ENCODE data around the gene FAT4. TPM values are rescaled to one million over a fixed set of nuclear protein-coding genes. Genes with fewer than 3 reads are reported as not detected.
A peak's percentile ranks its signal among the peaks of the same experiment; 100 is the strongest.

Gene FAT4
- total RNA-seq, 6 donors from 2014 or later, result 11.3 to 26.9 (median 16.1) TPM

DNA sequence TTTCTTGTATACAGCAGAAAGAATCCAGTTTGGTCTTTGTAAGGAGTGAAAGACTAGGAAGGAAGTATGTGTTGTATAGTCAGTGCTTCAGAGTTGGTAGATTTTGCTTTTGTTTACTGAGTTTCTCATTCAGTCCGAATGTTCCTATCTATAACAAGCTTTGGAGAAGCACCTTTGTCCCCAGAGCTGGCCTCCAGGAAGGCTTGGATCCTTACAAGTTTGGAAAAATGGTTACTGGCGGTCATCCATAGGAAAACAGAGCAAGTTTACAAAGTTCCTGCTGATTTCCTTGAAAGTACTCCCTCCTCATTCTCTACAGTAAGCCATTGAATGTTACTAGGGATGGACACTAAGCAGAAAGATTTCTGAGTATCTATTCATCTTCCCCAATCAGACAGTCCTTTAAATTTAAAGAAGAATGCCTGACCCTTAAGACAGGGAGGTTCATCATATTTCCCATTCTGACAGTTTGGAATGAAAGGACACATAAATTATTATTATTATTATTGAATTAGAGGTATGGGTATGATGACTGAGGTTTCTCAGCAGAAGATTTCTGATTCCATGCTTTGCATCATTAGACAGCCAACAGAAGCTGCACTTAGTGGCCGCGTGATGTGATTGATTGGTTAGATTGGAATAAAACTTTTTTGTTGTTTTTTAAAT, 35.8 kb downstream of the FAT4 start:
- DNase-seq, result no peak
- WGBS, 2 donors, result 76 to 79% methylated on average over 4 of the region's 4 CpGs
- no peak for ATAC-seq (ENCODE audit: low FRiP score in 2 of 2)
- no peaks in the 10 kb centered on the region for H3K4me1 ChIP-seq
- no peaks in the 10 kb centered on the region for H3K9me3 ChIP-seq
- H3K4me3 ChIP-seq, result no peak overlapping the region
- no peak for TF ChIP-seq POLR2A (IDR thresholded peaks at IDR 0.05)
- no peak for TF ChIP-seq EP300 (IDR thresholded peaks at IDR 0.05)
- H3K36me3 ChIP-seq, result no peaks in the 10 kb centered on the region
- H3K27ac ChIP-seq, result peak overlapping the region in 1 of 4 donors; percentile 17
- no peaks in the 10 kb centered on the region for H3K27me3 ChIP-seq

DNA sequence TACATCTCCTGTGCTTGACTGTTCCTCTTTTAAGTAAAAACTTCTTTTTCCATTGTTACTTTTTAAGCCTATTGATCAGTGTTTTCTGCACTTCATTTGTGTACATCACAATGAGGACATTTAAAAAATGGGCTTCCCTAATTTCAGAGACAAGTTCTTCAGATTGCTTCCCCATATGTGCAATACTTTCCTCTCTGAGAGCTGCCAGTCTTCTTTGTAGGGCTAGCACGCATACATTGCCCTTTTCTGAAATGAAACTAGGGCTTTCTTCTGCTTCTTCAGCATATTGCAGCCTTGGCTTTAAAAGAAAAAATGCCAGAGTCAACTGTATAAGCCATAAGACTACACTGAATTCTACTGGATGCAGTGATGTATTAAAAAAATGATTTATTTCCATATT, 37.8 kb downstream of the FAT4 start:
- Histone ChIP-seq H3K4me3 (no peak overlapping the region), H3K27ac (no peak overlapping the region), H3K4me1 (no peaks in the 10 kb centered on the region), H3K36me3 (no peaks in the 10 kb centered on the region), H3K9me3 (no peaks in the 10 kb centered on the region), H3K27me3 (no peaks in the 10 kb centered on the region)
- WGBS, 2 donors, result 78 to 92% methylated on average over 1 of the region's 1 CpG
- ATAC-seq (ENCODE audit: low FRiP score in 2 of 2) (no peak), DNase-seq (no peak)
- TF ChIP-seq POLR2A (IDR thresholded peaks at IDR 0.05) (no peak), EP300 (IDR thresholded peaks at IDR 0.05) (no peak), POLR2AphosphoS5 (IDR thresholded peaks at IDR 0.05) (no peak)
- TF ChIP-seq, protein P1, sequence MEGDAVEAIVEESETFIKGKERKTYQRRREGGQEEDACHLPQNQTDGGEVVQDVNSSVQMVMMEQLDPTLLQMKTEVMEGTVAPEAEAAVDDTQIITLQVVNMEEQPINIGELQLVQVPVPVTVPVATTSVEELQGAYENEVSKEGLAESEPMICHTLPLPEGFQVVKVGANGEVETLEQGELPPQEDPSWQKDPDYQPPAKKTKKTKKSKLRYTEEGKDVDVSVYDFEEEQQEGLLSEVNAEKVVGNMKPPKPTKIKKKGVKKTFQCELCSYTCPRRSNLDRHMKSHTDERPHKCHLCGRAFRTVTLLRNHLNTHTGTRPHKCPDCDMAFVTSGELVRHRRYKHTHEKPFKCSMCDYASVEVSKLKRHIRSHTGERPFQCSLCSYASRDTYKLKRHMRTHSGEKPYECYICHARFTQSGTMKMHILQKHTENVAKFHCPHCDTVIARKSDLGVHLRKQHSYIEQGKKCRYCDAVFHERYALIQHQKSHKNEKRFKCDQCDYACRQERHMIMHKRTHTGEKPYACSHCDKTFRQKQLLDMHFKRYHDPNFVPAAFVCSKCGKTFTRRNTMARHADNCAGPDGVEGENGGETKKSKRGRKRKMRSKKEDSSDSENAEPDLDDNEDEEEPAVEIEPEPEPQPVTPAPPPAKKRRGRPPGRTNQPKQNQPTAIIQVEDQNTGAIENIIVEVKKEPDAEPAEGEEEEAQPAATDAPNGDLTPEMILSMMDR (IDR thresholded peaks at IDR 0.05), result no peak

DNA sequence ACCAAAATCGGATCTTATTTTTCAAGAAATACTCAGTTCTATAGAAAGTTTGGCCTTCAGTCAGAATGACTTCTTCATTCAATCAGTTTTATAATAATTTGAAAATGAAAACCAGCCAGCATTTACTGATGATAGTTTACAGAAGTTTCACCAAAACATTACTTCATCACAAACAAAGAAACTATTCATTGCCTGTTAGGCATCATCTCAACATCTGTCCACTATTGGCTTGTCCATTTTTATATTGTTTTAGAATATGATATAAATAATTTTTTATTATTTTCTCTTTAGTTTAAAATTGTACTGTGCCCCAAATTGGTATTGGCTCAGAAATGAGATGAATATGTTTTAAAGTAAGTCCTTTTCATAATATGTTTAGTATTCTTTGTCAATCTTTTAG, 38.4 kb downstream of the FAT4 start:
- 83 to 89% methylated on average over 1 of the region's 1 CpG for WGBS, 2 donors
- H3K36me3 ChIP-seq, result no peaks in the 10 kb centered on the region
- no peak for DNase-seq
- no peak for TF ChIP-seq POLR2A (IDR thresholded peaks at IDR 0.05)
- no peak for TF ChIP-seq EP300 (IDR thresholded peaks at IDR 0.05)
- TF ChIP-seq, protein P1 (IDR thresholded peaks at IDR 0.05), result no peak
- no peak for TF ChIP-seq POLR2AphosphoS5 (IDR thresholded peaks at IDR 0.05)
- no peaks in the 10 kb centered on the region for H3K9me3 ChIP-seq
- no peak overlapping the region for H3K4me3 ChIP-seq
- no peak overlapping the region for H3K27ac ChIP-seq
- H3K4me1 ChIP-seq, result no peaks in the 10 kb centered on the region
- H3K27me3 ChIP-seq, result no peaks in the 10 kb centered on the region
- ATAC-seq (ENCODE audit: low FRiP score in 2 of 2), result no peak

DNA sequence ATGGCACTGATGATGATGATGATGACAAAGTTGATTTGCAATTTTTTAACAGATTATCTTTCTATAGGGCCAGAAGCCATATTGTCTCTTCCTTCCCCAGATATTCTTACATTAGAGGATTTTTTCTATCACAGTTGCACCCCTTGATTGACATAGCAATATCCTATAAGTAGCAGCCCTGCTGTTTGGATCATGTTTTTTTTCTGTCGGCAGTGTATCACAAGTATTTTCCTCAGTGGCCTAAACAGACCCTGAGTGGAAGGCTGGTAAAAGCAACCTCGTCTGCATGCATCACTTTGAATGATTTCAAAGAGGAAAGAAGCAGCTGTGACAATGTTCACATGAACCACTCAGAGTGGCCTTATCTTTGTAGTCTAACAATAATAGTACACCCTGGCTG, 41.0 kb downstream of the FAT4 start:
- DNase-seq, result no peak
- no peaks in the 10 kb centered on the region for H3K27me3 ChIP-seq
- H3K9me3 ChIP-seq, result no peaks in the 10 kb centered on the region
- H3K4me1 ChIP-seq, result no peaks in the 10 kb centered on the region
- no peak overlapping the region for H3K4me3 ChIP-seq
- H3K27ac ChIP-seq, result no peak overlapping the region
- ATAC-seq (ENCODE audit: low FRiP score in 2 of 2), result no peak
- TF ChIP-seq POLR2AphosphoS5 (IDR thresholded peaks at IDR 0.05) (no peak), EP300 (IDR thresholded peaks at IDR 0.05) (no peak), POLR2A (IDR thresholded peaks at IDR 0.05) (no peak)
- TF ChIP-seq, protein P1 (IDR thresholded peaks at IDR 0.05), result no peak
- 82 to 89% methylated on average over 2 of the region's 2 CpGs for WGBS, 2 donors
- H3K36me3 ChIP-seq, result no peaks in the 10 kb centered on the region

DNA sequence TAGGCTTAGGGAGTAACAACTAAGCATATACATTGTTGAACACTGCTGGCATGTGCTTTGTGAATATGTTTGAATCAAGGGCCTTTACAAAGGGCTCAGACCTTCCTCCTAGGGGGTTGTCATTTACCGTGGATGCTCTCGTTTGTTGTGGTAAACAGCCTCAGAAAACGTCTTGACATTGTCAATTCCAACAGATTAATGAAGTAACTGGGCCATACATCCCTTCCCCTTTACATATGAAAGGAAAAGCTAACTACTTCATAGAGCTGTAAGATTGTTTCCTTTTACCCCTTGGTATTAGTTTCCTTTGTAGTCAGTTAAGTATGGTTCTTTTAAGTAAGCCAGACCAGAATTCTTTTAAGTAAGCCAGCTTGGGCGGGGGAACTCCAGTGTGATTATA, 42.9 kb downstream of the FAT4 start:
- Histone ChIP-seq H3K36me3 (no peaks in the 10 kb centered on the region), H3K27ac (no peak overlapping the region), H3K27me3 (no peaks in the 10 kb centered on the region), H3K4me1 (no peaks in the 10 kb centered on the region), H3K4me3 (no peak overlapping the region), H3K9me3 (no peaks in the 10 kb centered on the region)
- no peak for DNase-seq
- WGBS, 2 donors, result 63 to 73% methylated on average over 4 of the region's 4 CpGs
- ATAC-seq (ENCODE audit: low FRiP score in 2 of 2), result no peak
- TF ChIP-seq, protein P1 (IDR thresholded peaks at IDR 0.05), result no peak
- TF ChIP-seq EP300 (IDR thresholded peaks at IDR 0.05) (no peak), POLR2AphosphoS5 (IDR thresholded peaks at IDR 0.05) (no peak), POLR2A (IDR thresholded peaks at IDR 0.05) (no peak)
